ENCODE measurements around the gene PRRC2A.

The PRRC2A gene

GRCh38 chr6:31651602-31652191 is 31.2 kb downstream of the PRRC2A start:
- DNase-seq (ENCODE audit: low read depth in 2 of 2): no peak

- no peak for DNase-seq (ENCODE audit: low read depth in 2 of 2)
Observed at GRCh38 chr6:31652925-31653724, 32.6 kb downstream of the PRRC2A start.

GRCh38 chr6:31654574-31655348 is 34.2 kb downstream of the PRRC2A start:
- no peak for DNase-seq (ENCODE audit: low read depth in 2 of 2)

- no peak for DNase-seq (ENCODE audit: low read depth in 2 of 2)
Observed at GRCh38 chr6:31655349-31656237, 35.1 kb downstream of the PRRC2A start, which contains the start of gene APOM. Gene APOM (plus strand): TSS chr6:31655894. CDS start chr6:31655967, 73 bp downstream.

GRCh38 chr6:31657406-31658157 is 37.1 kb downstream of the PRRC2A start:
- no peak for DNase-seq (ENCODE audit: low read depth in 2 of 2)

GRCh38 chr6:31658158-31658688 is 37.7 kb downstream of the PRRC2A start:
- DNase-seq (ENCODE audit: low read depth in 2 of 2): no peak

GRCh38 chr6:31658983-31659648 is 38.6 kb downstream of the PRRC2A start:
- no peak for DNase-seq (ENCODE audit: low read depth in 2 of 2)

GRCh38 chr6:31659649-31660380 is 39.3 kb downstream of the PRRC2A start:
- no peak for DNase-seq (ENCODE audit: low read depth in 2 of 2)

GRCh38 chr6:31660381-31661261 is 40.1 kb downstream of the PRRC2A start, which contains the start of gene C6orf47:
Gene C6orf47 (minus strand): TSS chr6:31660778. CDS start chr6:31659947, 831 bp downstream.
- peak in 1 of 2 donors; percentile 54 for DNase-seq (ENCODE audit: low read depth in 2 of 2)

- no peak for DNase-seq (ENCODE audit: low read depth in 2 of 2)
Observed at GRCh38 chr6:31661262-31662123, 41.0 kb downstream of the PRRC2A start.

GRCh38 chr6:31662124-31662723 is 41.7 kb downstream of the PRRC2A start:
- DNase-seq (ENCODE audit: low read depth in 2 of 2): no peak

- no peak for DNase-seq (ENCODE audit: low read depth in 2 of 2)
Observed at GRCh38 chr6:31663126-31663960, 42.8 kb downstream of the PRRC2A start.

- DNase-seq (ENCODE audit: low read depth in 2 of 2): no peak
Observed at GRCh38 chr6:31663961-31664789, 43.7 kb downstream of the PRRC2A start.

- peak; percentile 70 to 73 for DNase-seq (ENCODE audit: low read depth in 2 of 2)
Observed at GRCh38 chr6:31664790-31665500, 44.4 kb downstream of the PRRC2A start, which contains the start of gene GPANK1. Gene GPANK1 (minus strand): TSS chr6:31664997. CDS start chr6:31664478, 519 bp downstream.

Measured in stimulated activated CD4-positive, alpha-beta T cell treated with anti-CD3 and anti-CD28 coated beads, Interleukin-1b, Interleukin-23, amount 100 ng/mL, for 1 hour (primary cell).